Neural progenitor cell (in vitro differentiated cells): ENCODE measurements around the gene CNOT4. TPM values are rescaled to one million over a fixed set of nuclear protein-coding genes. Genes with fewer than 3 reads are reported as not detected.
A peak's percentile ranks its signal among the peaks of the same experiment; 100 is the strongest.

ENCODE experiments used
- DNase-seq: peaks from one replicate; pipeline ENCODE4 v3.0.0-alpha.2; 2016; ENCODE audit warnings: low spot score
- H2AFZ ChIP-seq: fragments of 200-600 bp; sonication (generic); replicated peaks from 2 replicates; pipeline ENCODE4 v1.6.1; 2016; ENCODE audit warnings: antibody characterized with exemption
- H3F3A ChIP-seq: fragments of 200-600 bp; sonication (generic); 2 replicates; pipeline ENCODE4 v1.6.1; 2016; ENCODE audit warnings: antibody characterized with exemption, low read depth
- H3K27ac ChIP-seq: fragments of 200-600 bp; sonication (generic); 2 replicates; pipeline ENCODE4 v1.5.1; 2016; ENCODE audit warnings: mild to moderate bottlenecking
- H3K27me3 ChIP-seq: fragments of 200-600 bp; sonication (generic); 2 replicates; pipeline ENCODE4 v1.6.1; 2016; ENCODE audit warnings: mild to moderate bottlenecking, moderate library complexity
- H3K36me3 ChIP-seq: fragments of 200-600 bp; sonication (generic); 2 replicates; pipeline ENCODE4 v1.5.1; 2016
- H3K4me1 ChIP-seq: fragments of 200-600 bp; sonication (generic); 2 replicates; pipeline ENCODE4 v1.6.1; 2016; ENCODE audit warnings: mixed run types
- H3K4me2 ChIP-seq: fragments of 200-600 bp; sonication (generic); 2 replicates; pipeline ENCODE4 v1.6.1; 2016
- H3K4me3 ChIP-seq: fragments of 200-600 bp; sonication (generic); 2 replicates; pipeline ENCODE4 v1.5.1; 2016
- H3K79me2 ChIP-seq: fragments of 200-600 bp; sonication (generic); 2 replicates; pipeline ENCODE4 v1.6.1; 2016; ENCODE audit warnings: low read depth
- H3K9ac ChIP-seq: fragments of 200-600 bp; sonication (generic); 2 replicates; pipeline ENCODE4 v1.6.1; 2016
- H3K9me3 ChIP-seq: fragments of 200-600 bp; sonication (generic); 2 replicates; pipeline ENCODE4 v1.5.1; 2016; ENCODE audit warnings: low read depth
- H4K20me1 ChIP-seq: fragments of 200-600 bp; sonication (generic); 2 replicates; pipeline ENCODE4 v1.6.1; 2016; ENCODE audit warnings: low read depth
- H3K27ac Mint-ChIP-seq: 3 replicates; pipeline ENCODE4 v1.8.0; 2021; ENCODE audit warnings: mixed read lengths
- H3K27me3 Mint-ChIP-seq: 2 replicates; pipeline ENCODE4 v1.8.0; 2022; ENCODE audit warnings: low read depth, mild to moderate bottlenecking, inconsistent platforms, moderate library complexity, mixed read lengths; ENCODE audit not compliant: insufficient read depth
- H3K36me3 Mint-ChIP-seq: 3 replicates; pipeline ENCODE4 v1.8.0; 2021; ENCODE audit warnings: mixed read lengths
- H3K4me1 Mint-ChIP-seq: 3 replicates; pipeline ENCODE4 v1.8.0; 2021; ENCODE audit warnings: mixed read lengths
- H3K4me3 Mint-ChIP-seq: 3 replicates; pipeline ENCODE4 v1.8.0; 2021; ENCODE audit warnings: mild to moderate bottlenecking, moderate library complexity, mixed read lengths
- H3K9me3 Mint-ChIP-seq: 3 replicates; pipeline ENCODE4 v1.8.0; 2020; ENCODE audit warnings: mixed read lengths
- CTCF ChIP-seq: fragments of 200-600 bp; sonication (generic); IDR thresholded peaks from 2 replicates; pipeline ENCODE4 v1.5.1; 2017; ENCODE audit warnings: antibody characterized with exemption, mild to moderate bottlenecking
- EZH2 ChIP-seq: fragments of 200-600 bp; sonication (generic); IDR thresholded peaks from 2 replicates; pipeline ENCODE4 v1.6.1; 2017; ENCODE audit warnings: antibody characterized with exemption, mild to moderate bottlenecking, moderate library complexity
- EZH2phosphoT487 ChIP-seq: fragments of 200-600 bp; sonication (generic); IDR thresholded peaks from 2 replicates; pipeline ENCODE4 v1.6.1; 2017; ENCODE audit warnings: antibody characterized with exemption
- total RNA-seq: library from RNA; depleted of rRNA; stranded (reverse); fragments of >200 nt; gene quantifications from 2 replicates; pipeline ENCODE4 v1.2.3, GENCODE V29; 2015; ENCODE audit warnings: low replicate concordance

Gene CNOT4
- total RNA-seq, 1 donor from 2014 or later, result 21.4 TPM

GRCh38 chr7:135320268-135320667 is 189.6 kb downstream of the CNOT4 start:
- no peak overlapping the region for H3K4me2 ChIP-seq
- Mint-ChIP-seq H3K27ac (no peak overlapping the region), H3K9me3 (peaks cover 4% of the 10 kb centered on the region), H3K4me3 (no peak overlapping the region), H3K4me1 (peaks cover 7% of the 10 kb centered on the region), H3K27me3 (peaks cover 3% of the 10 kb centered on the region), H3K36me3 (no peaks in the 10 kb centered on the region)
- H3K9ac ChIP-seq, result no peak overlapping the region
- no peak overlapping the region for H2AFZ ChIP-seq
- H3K27me3 ChIP-seq, result no peaks in the 10 kb centered on the region
- H3K4me1 ChIP-seq, result peaks cover 10% of the 10 kb centered on the region
- no peaks in the 10 kb centered on the region for H3K36me3 ChIP-seq
- no peak for TF ChIP-seq EZH2phosphoT487
- no peak for TF ChIP-seq EZH2
- no peak for TF ChIP-seq CTCF
- no peaks in the 10 kb centered on the region for H3K79me2 ChIP-seq
- DNase-seq, result no peak
- H3K27ac ChIP-seq, result no peak overlapping the region
- H3K4me3 ChIP-seq, result no peak overlapping the region
- H3K9me3 ChIP-seq, result no peaks in the 10 kb centered on the region
- no peaks in the 10 kb centered on the region for H4K20me1 ChIP-seq
- no peaks in the 10 kb centered on the region for H3F3A ChIP-seq

GRCh38 chr7:135317676-135318325 is 192.1 kb downstream of the CNOT4 start:
- peaks cover 10% of the 10 kb centered on the region for H3K4me1 ChIP-seq
- no peaks in the 10 kb centered on the region for H3F3A ChIP-seq
- Mint-ChIP-seq H3K27me3 (peaks cover 3% of the 10 kb centered on the region), H3K36me3 (no peaks in the 10 kb centered on the region), H3K9me3 (no peaks in the 10 kb centered on the region), H3K4me3 (no peak overlapping the region), H3K4me1 (peaks cover 7% of the 10 kb centered on the region), H3K27ac (no peak overlapping the region)
- H3K27ac ChIP-seq, result no peak overlapping the region
- no peak overlapping the region for H3K4me3 ChIP-seq
- no peaks in the 10 kb centered on the region for H3K36me3 ChIP-seq
- H3K9me3 ChIP-seq, result no peaks in the 10 kb centered on the region
- no peak overlapping the region for H3K9ac ChIP-seq
- no peak overlapping the region for H3K4me2 ChIP-seq
- no peaks in the 10 kb centered on the region for H3K27me3 ChIP-seq
- H2AFZ ChIP-seq, result no peak overlapping the region
- no peaks in the 10 kb centered on the region for H4K20me1 ChIP-seq
- TF ChIP-seq CTCF, result no peak
- no peak for DNase-seq
- no peaks in the 10 kb centered on the region for H3K79me2 ChIP-seq

GRCh38 chr7:135316648-135317313 is 193.1 kb downstream of the CNOT4 start:
- Histone ChIP-seq H4K20me1 (no peaks in the 10 kb centered on the region), H3K79me2 (no peaks in the 10 kb centered on the region), H3K27ac (no peak overlapping the region), H3K4me2 (no peak overlapping the region), H2AFZ (no peak overlapping the region), H3K4me1 (peaks cover 10% of the 10 kb centered on the region), H3K4me3 (no peak overlapping the region), H3K9ac (no peak overlapping the region), H3K27me3 (no peaks in the 10 kb centered on the region), H3K36me3 (no peaks in the 10 kb centered on the region), H3K9me3 (no peaks in the 10 kb centered on the region), H3F3A (no peaks in the 10 kb centered on the region)
- Mint-ChIP-seq H3K4me3 (no peak overlapping the region), H3K36me3 (no peaks in the 10 kb centered on the region), H3K9me3 (no peaks in the 10 kb centered on the region), H3K4me1 (peaks cover 7% of the 10 kb centered on the region), H3K27me3 (peaks cover 3% of the 10 kb centered on the region), H3K27ac (no peak overlapping the region)
- peak; percentile 30 for DNase-seq
- TF ChIP-seq CTCF, result no peak
- TF ChIP-seq EZH2, result no peak
- no peak for TF ChIP-seq EZH2phosphoT487
